Neural cell (in vitro differentiated cells): Measurements from ENCODE around the gene JPH2.

Experiments used
- EP300 ChIP-seq: fragments of 450-650 bp; conservative IDR thresholded peaks from 2 replicates; pipeline ENCODE4 v1.6.1; 2014; ENCODE audit warnings: antibody characterized with exemption, mild to moderate bottlenecking, moderate library complexity; ENCODE audit not compliant: poor library complexity, severe bottlenecking
- EZH2 ChIP-seq: fragments of 200-600, 300-800 bp; shearing (Covaris generic), sonication (generic); IDR thresholded peaks from 2 replicates; pipeline ENCODE4 v1.6.1; 2014; ENCODE audit warnings: antibody characterized with exemption, low read length, borderline replicate concordance, mild to moderate bottlenecking; ENCODE audit not compliant: insufficient read depth, poor library complexity, severe bottlenecking
- TAF1 ChIP-seq: IDR thresholded peaks from 2 replicates; pipeline ENCODE4 v1.6.1; 2012; ENCODE audit warnings: low read depth
- TF ChIP-seq, protein P1 (sequence below): fragments of 450-650 bp; IDR thresholded peaks from 2 replicates; pipeline ENCODE4 v1.5.1; 2014; ENCODE audit warnings: antibody characterized with exemption, mild to moderate bottlenecking, moderate library complexity; ENCODE audit not compliant: poor library complexity, severe bottlenecking

GRCh38 chr20:44135417-44136204 lies 51.4 kb downstream of the JPH2 start:
- TF ChIP-seq, protein P1, sequence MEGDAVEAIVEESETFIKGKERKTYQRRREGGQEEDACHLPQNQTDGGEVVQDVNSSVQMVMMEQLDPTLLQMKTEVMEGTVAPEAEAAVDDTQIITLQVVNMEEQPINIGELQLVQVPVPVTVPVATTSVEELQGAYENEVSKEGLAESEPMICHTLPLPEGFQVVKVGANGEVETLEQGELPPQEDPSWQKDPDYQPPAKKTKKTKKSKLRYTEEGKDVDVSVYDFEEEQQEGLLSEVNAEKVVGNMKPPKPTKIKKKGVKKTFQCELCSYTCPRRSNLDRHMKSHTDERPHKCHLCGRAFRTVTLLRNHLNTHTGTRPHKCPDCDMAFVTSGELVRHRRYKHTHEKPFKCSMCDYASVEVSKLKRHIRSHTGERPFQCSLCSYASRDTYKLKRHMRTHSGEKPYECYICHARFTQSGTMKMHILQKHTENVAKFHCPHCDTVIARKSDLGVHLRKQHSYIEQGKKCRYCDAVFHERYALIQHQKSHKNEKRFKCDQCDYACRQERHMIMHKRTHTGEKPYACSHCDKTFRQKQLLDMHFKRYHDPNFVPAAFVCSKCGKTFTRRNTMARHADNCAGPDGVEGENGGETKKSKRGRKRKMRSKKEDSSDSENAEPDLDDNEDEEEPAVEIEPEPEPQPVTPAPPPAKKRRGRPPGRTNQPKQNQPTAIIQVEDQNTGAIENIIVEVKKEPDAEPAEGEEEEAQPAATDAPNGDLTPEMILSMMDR = no peak
- TF ChIP-seq EZH2 (no peak), TAF1 (no peak), EP300 (no peak)
